Myometrial cell (primary cell): ENCODE data around the gene SLC35F5. TPM values are rescaled to one million over a fixed set of nuclear protein-coding genes. Genes with fewer than 3 reads are reported as not detected.

ENCODE experiments used
- total RNA-seq: library from RNA; depleted of rRNA; stranded (reverse); fragments of >200 nt; gene quantifications from 2 replicates; pipeline ENCODE4 v1.2.3, GENCODE V29; 2015

Gene SLC35F5, protein sequence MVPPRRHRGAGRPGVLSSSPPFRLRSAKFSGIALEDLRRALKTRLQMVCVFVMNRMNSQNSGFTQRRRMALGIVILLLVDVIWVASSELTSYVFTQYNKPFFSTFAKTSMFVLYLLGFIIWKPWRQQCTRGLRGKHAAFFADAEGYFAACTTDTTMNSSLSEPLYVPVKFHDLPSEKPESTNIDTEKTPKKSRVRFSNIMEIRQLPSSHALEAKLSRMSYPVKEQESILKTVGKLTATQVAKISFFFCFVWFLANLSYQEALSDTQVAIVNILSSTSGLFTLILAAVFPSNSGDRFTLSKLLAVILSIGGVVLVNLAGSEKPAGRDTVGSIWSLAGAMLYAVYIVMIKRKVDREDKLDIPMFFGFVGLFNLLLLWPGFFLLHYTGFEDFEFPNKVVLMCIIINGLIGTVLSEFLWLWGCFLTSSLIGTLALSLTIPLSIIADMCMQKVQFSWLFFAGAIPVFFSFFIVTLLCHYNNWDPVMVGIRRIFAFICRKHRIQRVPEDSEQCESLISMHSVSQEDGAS
- total RNA-seq, result 65.0 and 87.4 TPM in 2 replicates

DNA sequence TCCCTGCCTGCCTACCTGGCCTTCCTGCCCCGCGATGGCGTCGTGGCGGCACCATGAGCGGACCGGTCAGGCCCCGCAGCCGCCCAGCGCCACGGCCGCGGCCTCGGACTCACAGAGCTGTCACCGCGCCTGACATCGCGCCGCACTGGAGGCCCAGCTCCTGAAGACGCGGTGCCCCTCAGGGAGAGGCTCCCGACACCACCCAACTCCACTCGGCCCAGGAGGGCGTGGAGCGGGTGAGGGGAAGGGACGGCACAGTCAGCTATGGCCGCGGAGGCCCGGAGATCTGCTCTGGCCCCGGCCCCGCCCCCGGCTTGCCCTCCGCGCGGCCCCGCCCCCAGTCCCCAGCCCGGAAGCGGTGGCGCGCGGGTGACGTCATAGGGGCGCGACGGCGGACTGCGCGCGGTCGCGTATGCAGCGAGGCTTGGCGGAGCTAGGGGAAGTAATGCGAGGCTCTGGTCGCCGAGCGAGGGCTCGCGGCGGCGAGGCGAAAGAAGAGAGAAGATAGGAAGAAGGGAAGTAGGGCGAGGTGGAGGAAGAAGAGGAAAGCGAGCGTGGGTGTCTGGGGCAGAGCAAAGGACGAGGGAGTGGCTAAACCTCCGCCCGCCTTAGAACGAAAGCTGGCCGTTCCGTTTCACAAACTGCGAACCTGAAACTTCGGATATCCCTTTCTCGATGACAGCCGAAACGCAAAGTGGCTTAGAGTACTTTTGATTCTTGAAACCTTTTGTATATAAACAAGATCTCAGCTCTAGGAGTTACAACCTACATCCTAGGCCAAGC, at the start of gene SLC35F5:
Gene SLC35F5 (minus strand): TSS at position 288 of the 783 bp plus-strand sequence. CDS start 233 bp downstream, at position 55.

Other genes with a start within 250 kb of the SLC35F5 start
- 0.89 and 3.7 TPM in 2 replicates for gene RABL2A, start 129.4 kb downstream of the SLC35F5 start, total RNA-seq
- gene ACTR3, start 133.4 kb upstream of the SLC35F5 start, total RNA-seq, result 250 and 284 TPM in 2 replicates